ENCODE measurements around the gene IL1RAPL1. TPM values are rescaled to one million over a fixed set of nuclear protein-coding genes. Genes with fewer than 3 reads are reported as not detected.

IL1RAPL1 gene
- total and polyA plus RNA-seq, 2 donors (not counting 3 experiments of a cell fraction or from before 2014, with no cell fraction given) = 0.79 to 1.3 TPM

DNA sequence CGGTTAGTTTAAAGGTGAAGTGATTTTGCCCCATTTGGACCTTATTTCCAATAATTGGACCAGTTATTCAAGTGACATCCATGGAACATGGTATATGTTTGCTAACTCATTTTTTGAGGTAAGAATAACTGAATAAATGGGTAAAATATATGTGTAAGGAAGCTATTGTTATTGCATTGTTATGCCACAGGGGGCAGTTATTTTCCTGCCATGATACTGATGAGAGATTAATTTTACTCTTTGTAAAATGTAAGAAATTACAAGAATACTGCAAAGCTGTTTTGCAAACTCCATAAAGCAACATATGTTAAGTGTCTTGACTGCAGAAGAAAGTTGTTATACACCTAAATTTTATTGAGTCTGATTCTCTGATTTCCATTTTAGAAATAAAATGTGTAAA is 114.0 kb downstream of the IL1RAPL1 start:
- ChIA-PET CTCF (interaction anchor here (1.1 kb wide), 1 partner anchor 389 kb away, joined by 3 read pairs; no protein-coding TSS in a partner anchor), POLR2A (no interaction called here)
- no peak overlapping the region for H3K27ac ChIP-seq (ENCODE audit: insufficient read depth, low read depth, low read length)
- dilution Hi-C loops (cut with MboI; ENCODE audit: extremely low pct_ligation_motif_present, low sequenced_read_pairs) (no loop called here), intact Hi-C loops (cut with micrococcal nuclease) (no loop called here)
- DNase-seq (ENCODE audit: low read depth, low spot score) (no peak), FAIRE-seq (no peak)
- no peaks in the 10 kb centered on the region for H3K9me1 ChIP-seq (replicated peaks; ENCODE audit: control insufficient read depth, extremely low read depth, insufficient read depth, low read length)
- H4K20me1 ChIP-seq (replicated peaks; ENCODE audit: control insufficient read depth, extremely low read depth, insufficient read depth, low read length) = no peaks in the 10 kb centered on the region
- H3K4me2 ChIP-seq (ENCODE audit: insufficient read depth, low read length) = no peak overlapping the region
- H3K9me3 ChIP-seq (replicated peaks; ENCODE audit: control insufficient read depth, insufficient read depth, low read length) = no peaks in the 10 kb centered on the region
- no peak overlapping the region for H3K9ac ChIP-seq (replicated peaks; ENCODE audit: extremely low read depth, insufficient read depth, low read length)
- H3K27me3 ChIP-seq (ENCODE audit: control insufficient read depth in 2 of 2, insufficient read depth in 2 of 2, low read length in 2 of 2) = no peaks in the 10 kb centered on the region
- no peaks in the 10 kb centered on the region for H3K79me2 ChIP-seq (ENCODE audit: control insufficient read depth, insufficient read depth, low read length)
- no TSS peak for BruUV-seq (replicated peaks)
- H2AFZ ChIP-seq (ENCODE audit: low read depth, low read length) = no peak overlapping the region
- no peaks in the 10 kb centered on the region for H3K4me1 ChIP-seq (ENCODE audit: control insufficient read depth, extremely low read depth, insufficient read depth, low read length)
- H3K36me3 ChIP-seq (ENCODE audit: control insufficient read depth in 2 of 2, extremely low read depth in 1 of 2, insufficient read depth in 2 of 2, low read length in 2 of 2) = no peaks in the 10 kb centered on the region
- H3K4me3 ChIP-seq (replicated peaks in 1 of 3; ENCODE audit: insufficient read depth in 1 of 3, low read depth in 1 of 3, low read length in 3 of 3) = no peak overlapping the region
- TF ChIP-seq POLR2AphosphoS5 (IDR thresholded peaks at IDR 0.05; ENCODE audit: insufficient read depth, low read depth, low read length) (no peak), MYC (IDR thresholded peaks at IDR 0.05; ENCODE audit: low read depth, low read length) (no peak), POLR2A (IDR thresholded peaks at IDR 0.05; ENCODE audit: low read depth, low read length) (no peak), GATA2 (IDR thresholded peaks at IDR 0.05; ENCODE audit: insufficient read depth, insufficient read length, low read depth, low read length) (no peak)
- TF ChIP-seq, protein P1, sequence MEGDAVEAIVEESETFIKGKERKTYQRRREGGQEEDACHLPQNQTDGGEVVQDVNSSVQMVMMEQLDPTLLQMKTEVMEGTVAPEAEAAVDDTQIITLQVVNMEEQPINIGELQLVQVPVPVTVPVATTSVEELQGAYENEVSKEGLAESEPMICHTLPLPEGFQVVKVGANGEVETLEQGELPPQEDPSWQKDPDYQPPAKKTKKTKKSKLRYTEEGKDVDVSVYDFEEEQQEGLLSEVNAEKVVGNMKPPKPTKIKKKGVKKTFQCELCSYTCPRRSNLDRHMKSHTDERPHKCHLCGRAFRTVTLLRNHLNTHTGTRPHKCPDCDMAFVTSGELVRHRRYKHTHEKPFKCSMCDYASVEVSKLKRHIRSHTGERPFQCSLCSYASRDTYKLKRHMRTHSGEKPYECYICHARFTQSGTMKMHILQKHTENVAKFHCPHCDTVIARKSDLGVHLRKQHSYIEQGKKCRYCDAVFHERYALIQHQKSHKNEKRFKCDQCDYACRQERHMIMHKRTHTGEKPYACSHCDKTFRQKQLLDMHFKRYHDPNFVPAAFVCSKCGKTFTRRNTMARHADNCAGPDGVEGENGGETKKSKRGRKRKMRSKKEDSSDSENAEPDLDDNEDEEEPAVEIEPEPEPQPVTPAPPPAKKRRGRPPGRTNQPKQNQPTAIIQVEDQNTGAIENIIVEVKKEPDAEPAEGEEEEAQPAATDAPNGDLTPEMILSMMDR (IDR thresholded peaks at IDR 0.05; ENCODE audit: extremely low read depth in 1 of 2, insufficient read depth in 1 of 2, low read depth in 1 of 2, low read length in 2 of 2) = no peak

DNA sequence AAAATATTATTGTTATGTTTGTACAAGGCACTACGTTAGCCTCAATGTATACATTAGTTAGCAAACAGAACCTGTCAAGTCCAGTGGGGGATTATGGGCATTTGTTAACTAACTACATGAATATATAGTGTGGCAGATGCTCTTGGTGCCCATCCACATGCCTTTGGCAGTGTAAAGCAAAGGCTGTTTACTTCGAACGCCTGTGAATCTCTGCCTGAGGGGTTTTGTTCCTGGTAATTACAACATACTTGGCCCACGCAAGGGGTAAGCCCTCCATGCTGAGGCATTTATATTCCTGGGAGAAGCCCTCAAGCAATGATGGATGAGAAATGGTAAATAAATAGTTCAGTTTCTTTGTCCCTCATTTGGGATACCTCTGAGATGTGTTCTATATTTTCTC is 119.7 kb downstream of the IL1RAPL1 start:
- H3K9me3 ChIP-seq (replicated peaks; ENCODE audit: control insufficient read depth, insufficient read depth, low read length) = no peaks in the 10 kb centered on the region
- H3K27ac ChIP-seq (ENCODE audit: insufficient read depth, low read depth, low read length) = no peak overlapping the region
- BruUV-seq (replicated peaks) = no TSS peak
- no peaks in the 10 kb centered on the region for H3K79me2 ChIP-seq (ENCODE audit: control insufficient read depth, insufficient read depth, low read length)
- DNase-seq (ENCODE audit: low read depth, low spot score) (no peak), FAIRE-seq (no peak)
- no peaks in the 10 kb centered on the region for H3K36me3 ChIP-seq (ENCODE audit: control insufficient read depth in 2 of 2, extremely low read depth in 1 of 2, insufficient read depth in 2 of 2, low read length in 2 of 2)
- ChIA-PET CTCF (no interaction called here), POLR2A (no interaction called here)
- no peaks in the 10 kb centered on the region for H3K27me3 ChIP-seq (ENCODE audit: control insufficient read depth in 2 of 2, insufficient read depth in 2 of 2, low read length in 2 of 2)
- H4K20me1 ChIP-seq (replicated peaks; ENCODE audit: control insufficient read depth, extremely low read depth, insufficient read depth, low read length) = no peaks in the 10 kb centered on the region
- TF ChIP-seq POLR2A (IDR thresholded peaks at IDR 0.05; ENCODE audit: low read depth, low read length) (no peak), EZH2 (IDR thresholded peaks at IDR 0.05; ENCODE audit: borderline replicate concordance, low read depth, low read length, severe bottlenecking) (no peak), MAX (IDR thresholded peaks at IDR 0.05; ENCODE audit: insufficient read depth, insufficient read length) (no peak), JUN (IDR thresholded peaks at IDR 0.05; ENCODE audit: borderline replicate concordance, insufficient read depth, insufficient read length, low read depth) (no peak), GATA2 (IDR thresholded peaks at IDR 0.05; ENCODE audit: insufficient read depth, insufficient read length, low read depth, low read length) (no peak), MYC (IDR thresholded peaks at IDR 0.05; ENCODE audit: low read depth, low read length) (no peak), FOS (IDR thresholded peaks at IDR 0.05; ENCODE audit: borderline replicate concordance, insufficient read depth, low read length) (no peak), POLR2AphosphoS5 (IDR thresholded peaks at IDR 0.05; ENCODE audit: insufficient read depth, low read depth, low read length) (no peak)
- TF ChIP-seq, protein P1 (IDR thresholded peaks at IDR 0.05; ENCODE audit: extremely low read depth in 1 of 2, insufficient read depth in 1 of 2, low read depth in 1 of 2, low read length in 2 of 2) = no peak
- no peak overlapping the region for H3K4me3 ChIP-seq (replicated peaks in 1 of 3; ENCODE audit: insufficient read depth in 1 of 3, low read depth in 1 of 3, low read length in 3 of 3)
- no peak overlapping the region for H3K4me2 ChIP-seq (ENCODE audit: insufficient read depth, low read length)
- intact Hi-C loops (cut with micrococcal nuclease) = no loop called here
- H3K4me1 ChIP-seq (ENCODE audit: control insufficient read depth, extremely low read depth, insufficient read depth, low read length) = no peaks in the 10 kb centered on the region
- H2AFZ ChIP-seq (ENCODE audit: low read depth, low read length) = no peak overlapping the region
- H3K9ac ChIP-seq (replicated peaks; ENCODE audit: extremely low read depth, insufficient read depth, low read length) = no peak overlapping the region
- no peaks in the 10 kb centered on the region for H3K9me1 ChIP-seq (replicated peaks; ENCODE audit: control insufficient read depth, extremely low read depth, insufficient read depth, low read length)
- dilution Hi-C loops (cut with MboI; ENCODE audit: extremely low pct_ligation_motif_present, low sequenced_read_pairs) = no loop called here

All from endothelial cell of umbilical vein (primary cell).